NCI-H1417 treated with DMSO at 0.1 percent for 48 hours (cell line): Measurements from ENCODE around the gene PGLYRP3.

Experiments used
- DNase-seq: peaks from one replicate; lab custom pipeline; 2025; lab: John Stamatoyannopoulos, UW

The PGLYRP3 gene

GRCh38 chr1:153313288-153313687 is 536 bp upstream of the PGLYRP3 start:
- no peak for DNase-seq

- DNase-seq, result no peak
Measured at GRCh38 chr1:153310526-153310925, 2.2 kb downstream of the PGLYRP3 start.

- DNase-seq, result no peak
Measured at GRCh38 chr1:153309441-153309840, 3.3 kb downstream of the PGLYRP3 start.

GRCh38 chr1:153308540-153308939 is 4.2 kb downstream of the PGLYRP3 start:
- DNase-seq, result no peak

GRCh38 chr1:153307221-153307600 is 5.5 kb downstream of the PGLYRP3 start:
- DNase-seq, result no peak

- DNase-seq, result no peak
Measured at GRCh38 chr1:153306303-153307220, 6.2 kb downstream of the PGLYRP3 start.

- no peak for DNase-seq
Measured at GRCh38 chr1:153305682-153306081, 7.1 kb downstream of the PGLYRP3 start.

GRCh38 chr1:153302308-153302707 is 10.4 kb downstream of the PGLYRP3 start:
- DNase-seq, result no peak

- DNase-seq, result no peak
Measured at GRCh38 chr1:153293851-153294250, 18.9 kb downstream of the PGLYRP3 start.

GRCh38 chr1:153293480-153293775 is 19.3 kb downstream of the PGLYRP3 start:
- DNase-seq, result no peak

GRCh38 chr1:153292740-153293479 is 19.8 kb downstream of the PGLYRP3 start:
- DNase-seq, result no peak

GRCh38 chr1:153292185-153292584 is 20.6 kb downstream of the PGLYRP3 start:
- DNase-seq, result no peak

- no peak for DNase-seq
Measured at GRCh38 chr1:153291514-153291913, 21.2 kb downstream of the PGLYRP3 start.

- DNase-seq, result no peak
Measured at GRCh38 chr1:153288634-153289275, 24.0 kb downstream of the PGLYRP3 start.

GRCh38 chr1:153277852-153278251 is 34.9 kb downstream of the PGLYRP3 start:
- no peak for DNase-seq

- no peak for DNase-seq
Measured at GRCh38 chr1:153272186-153272585, 40.6 kb downstream of the PGLYRP3 start.

- no peak for DNase-seq
Measured at GRCh38 chr1:153271711-153272110, 41.0 kb downstream of the PGLYRP3 start.

GRCh38 chr1:153265457-153265856 is 47.3 kb downstream of the PGLYRP3 start:
- no peak for DNase-seq

- DNase-seq, result no peak
Measured at GRCh38 chr1:153262462-153263157, 50.1 kb downstream of the PGLYRP3 start.

GRCh38 chr1:153262070-153262366 is 50.7 kb downstream of the PGLYRP3 start:
- DNase-seq, result no peak

GRCh38 chr1:153261281-153262069 is 51.3 kb downstream of the PGLYRP3 start:
- DNase-seq, result no peak
